Right lobe of liver (tissue), 6 donors: ENCODE measurements around the gene TMUB2. TPM values are rescaled to one million over a fixed set of nuclear protein-coding genes. Genes with fewer than 3 reads are reported as not detected.
A peak's percentile ranks its signal among the peaks of the same experiment; 100 is the strongest.

Experiments used
- ATAC-seq, 4 donors: fragments of 200-7000 bp; cut with Tn5 transposase; one replicate each; pipeline ENCODE4 v1.9.1; 2020; ENCODE audit warnings: mild to moderate bottlenecking in 4 of 4, moderate library complexity in 4 of 4
- DNase-seq, 3 donors: peaks; one replicate each; pipeline ENCODE4 v3.0.0-alpha.2; 2020
- H3K27ac ChIP-seq, 3 donors: fragments of 200-600 bp; one replicate each; pipeline ENCODE4 v1.8.0; 2022
- H3K27me3 ChIP-seq, 2 donors: fragments of 200-600 bp; one replicate each; pipeline ENCODE4 v1.8.0; 2022
- H3K36me3 ChIP-seq, 4 donors: fragments of 200-600 bp; sonication (generic) in 1 of 4; one replicate each; pipeline versions ENCODE4 v1.5.1 to v1.8.0; 2017 to 2022; ENCODE audit warnings: control low read depth in 1 of 4
- H3K4me1 ChIP-seq, 4 donors: fragments of 200-600 bp; sonication (generic) in 1 of 4; one replicate each; pipeline versions ENCODE4 v1.5.1 to v1.8.0; 2017 to 2022; ENCODE audit warnings: control low read depth in 1 of 4
- H3K4me3 ChIP-seq, 3 donors: fragments of 200-600 bp; one replicate each; pipeline ENCODE4 v1.8.0; 2022
- H3K9me3 ChIP-seq, 4 donors: fragments of 200-600 bp; sonication (generic) in 1 of 4; one replicate each; pipeline versions ENCODE4 v1.5.1 to v1.8.0; 2017 to 2022; ENCODE audit warnings: control low read depth in 1 of 4
- POLR2A ChIP-seq: fragments of 450-650 bp; IDR thresholded peaks from one replicate; pipeline ENCODE4 v1.6.1; 2017; ENCODE audit warnings: antibody characterized with exemption, mild to moderate bottlenecking
- WGBS: methylation state at CpG from one replicate; pipeline ENCODE4 v1.1.6; 2018; ENCODE audit warnings: low coverage, low lambda C conversion rate; ENCODE audit not compliant: insufficient coverage; ENCODE audit errors: missing lambda C conversion rate; 5-methylcytosine and 5-hydroxymethylcytosine counted together
- intact Hi-C, 2 donors: fragments of 100-400 bp; cut with DNase I; formaldehyde crosslinking; loops; one replicate each; pipeline versions ENCODE4 v1.11.2 to v1.14.1; 2022
- total RNA-seq, 6 experiments: library from RNA; depleted of rRNA in 2 of 6; stranded (reverse); fragments of >200 nt in 2 of 6; fragmentation: NEBNext Ultra II Directional in 3 of 6; extraction: Animal tissue kit (Norgen Biotek cat#: 25700) in 3 of 6; gene quantifications; one replicate each; pipeline versions ENCODE4 v1.1.0 to v1.2.4, GENCODE V29; 2016 to 2023
- TF ChIP-seq, protein P1 (sequence below), 4 donors: fragments of 200-600 bp in 3 of 4; fragments of 450-650 bp in 1 of 4; IDR thresholded peaks; one replicate each; pipeline versions ENCODE4 v1.5.1 to v1.8.0; 2016 to 2022; ENCODE audit warnings: antibody characterized with exemption in 4 of 4, mild to moderate bottlenecking in 2 of 4
- donor health status: DM: no; HTN: yes; CAD: no.
- donor health status: DM: no; HTN: no; CAD: no.
- donor health status: DM: no; HTN: no; CAD: no.
- donor health status: DM: no; HTN: yes; CAD: no.
- donor health status: DM: no; HTN: yes; CAD: no.

TMUB2 gene
- total RNA-seq, 6 experiments from 2014 or later: 13.8 to 18.0 (median 15.7) TPM

DNA sequence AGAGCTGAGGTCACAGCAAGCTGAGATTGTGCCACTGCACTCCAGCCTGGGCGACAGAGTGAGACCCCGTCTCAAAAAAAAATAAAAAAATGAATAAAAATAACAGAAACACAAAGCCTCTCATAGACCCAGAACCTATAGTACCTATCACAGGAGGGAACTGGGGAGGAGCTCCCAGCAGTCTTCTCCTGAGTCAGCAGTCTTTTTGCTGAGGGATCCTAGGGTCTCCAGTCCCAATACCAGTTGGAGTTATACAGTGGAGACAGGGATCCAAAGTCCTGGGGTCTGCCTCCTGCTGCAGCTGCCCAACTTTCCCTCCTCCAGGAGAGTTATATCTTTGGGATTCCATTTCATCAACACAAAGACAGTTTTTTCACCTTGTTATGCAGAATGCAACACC, 3.7 kb upstream of the TMUB2 start:
- TF ChIP-seq, protein P1, sequence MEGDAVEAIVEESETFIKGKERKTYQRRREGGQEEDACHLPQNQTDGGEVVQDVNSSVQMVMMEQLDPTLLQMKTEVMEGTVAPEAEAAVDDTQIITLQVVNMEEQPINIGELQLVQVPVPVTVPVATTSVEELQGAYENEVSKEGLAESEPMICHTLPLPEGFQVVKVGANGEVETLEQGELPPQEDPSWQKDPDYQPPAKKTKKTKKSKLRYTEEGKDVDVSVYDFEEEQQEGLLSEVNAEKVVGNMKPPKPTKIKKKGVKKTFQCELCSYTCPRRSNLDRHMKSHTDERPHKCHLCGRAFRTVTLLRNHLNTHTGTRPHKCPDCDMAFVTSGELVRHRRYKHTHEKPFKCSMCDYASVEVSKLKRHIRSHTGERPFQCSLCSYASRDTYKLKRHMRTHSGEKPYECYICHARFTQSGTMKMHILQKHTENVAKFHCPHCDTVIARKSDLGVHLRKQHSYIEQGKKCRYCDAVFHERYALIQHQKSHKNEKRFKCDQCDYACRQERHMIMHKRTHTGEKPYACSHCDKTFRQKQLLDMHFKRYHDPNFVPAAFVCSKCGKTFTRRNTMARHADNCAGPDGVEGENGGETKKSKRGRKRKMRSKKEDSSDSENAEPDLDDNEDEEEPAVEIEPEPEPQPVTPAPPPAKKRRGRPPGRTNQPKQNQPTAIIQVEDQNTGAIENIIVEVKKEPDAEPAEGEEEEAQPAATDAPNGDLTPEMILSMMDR (IDR thresholded peaks at IDR 0.05): no peak
- no peak for TF ChIP-seq POLR2A
- Histone ChIP-seq H3K4me3 (no peak overlapping the region), H3K27ac (no peak overlapping the region), H3K36me3 (peaks cover 0 to 7% (median 3%) of the 10 kb centered on the region in 4 donors), H3K27me3 (no peaks in the 10 kb centered on the region), H3K9me3 (no peaks in the 10 kb centered on the region), H3K4me1 (peaks cover 2 to 23% (median 10%) of the 10 kb centered on the region in 4 donors)
- ATAC-seq: no peak
- 94% methylated on average over 2 of the region's 2 CpGs for WGBS
- intact Hi-C loops: no loop called here
- DNase-seq: no peak

- Histone ChIP-seq H3K27me3 (no peaks in the 10 kb centered on the region), H3K27ac (peak overlapping the region in 1 of 3 donors; percentile 7), H3K4me3 (no peak overlapping the region), H3K36me3 (peaks cover 0 to 8% (median 3%) of the 10 kb centered on the region in 4 donors), H3K4me1 (peaks cover 2 to 28% (median 11%) of the 10 kb centered on the region in 4 donors), H3K9me3 (no peaks in the 10 kb centered on the region)
- ATAC-seq: no peak
- DNase-seq: no peak
- TF ChIP-seq POLR2A: no peak
- TF ChIP-seq, protein P1 (IDR thresholded peaks at IDR 0.05): no peak
- WGBS: 70% methylated on average over 8 of the region's 8 CpGs
- intact Hi-C loops: no loop called here
Measured at GRCh38 chr17:44184212-44184810, 2.5 kb upstream of the TMUB2 start.

DNA sequence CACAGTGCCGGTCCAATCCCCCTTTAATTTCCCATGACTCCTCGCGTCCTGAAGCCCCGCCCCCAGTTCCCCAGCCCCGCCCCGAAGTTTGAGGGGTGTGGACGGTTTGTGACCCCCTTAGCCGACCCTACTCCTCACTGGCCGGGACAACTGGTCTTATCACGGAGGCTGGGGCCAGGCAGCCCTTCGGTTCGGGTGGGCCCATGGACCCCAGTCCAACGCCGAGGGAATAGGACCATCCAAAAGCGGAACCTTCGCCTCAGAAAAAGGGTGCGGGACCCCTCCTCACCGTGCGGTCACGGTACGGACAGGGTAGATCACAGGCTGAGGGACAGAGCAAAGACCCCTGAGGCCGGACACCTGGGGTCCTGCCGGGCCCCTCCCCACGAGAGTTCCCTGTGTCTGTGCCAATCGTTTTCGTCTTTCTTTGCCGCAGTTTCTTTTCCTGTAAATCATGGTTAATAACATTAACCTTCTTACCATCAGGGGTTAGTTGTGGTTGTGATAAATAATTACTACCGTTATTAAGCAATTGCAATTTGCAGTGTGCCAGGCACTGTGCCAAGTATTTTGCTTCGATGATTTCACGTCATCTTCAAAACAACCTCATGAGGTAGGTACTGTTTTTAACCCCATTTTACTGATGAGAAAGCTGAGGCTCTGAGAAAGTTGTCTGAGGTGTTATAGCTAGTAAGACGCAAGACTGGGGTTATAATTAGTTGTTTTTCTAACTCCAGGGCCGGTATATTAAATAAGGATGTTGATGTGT, 543 bp downstream of the TMUB2 start:
- intact Hi-C loops: no loop called here
- peaks cover 2 to 28% (median 11%) of the 10 kb centered on the region in 4 donors for H3K4me1 ChIP-seq
- ATAC-seq (peak; percentile 63 to 72 (median 64)), DNase-seq (peak in 1 of 3 donors; percentile 82)
- no peak for TF ChIP-seq POLR2A
- TF ChIP-seq, protein P1 (IDR thresholded peaks at IDR 0.05): no peak
- H3K36me3 ChIP-seq: peaks cover 0 to 15% (median under 1%) of the 10 kb centered on the region in 4 donors
- H3K4me3 ChIP-seq: peak overlapping the region; percentile 86 to 94 (median 87)
- H3K9me3 ChIP-seq: no peaks in the 10 kb centered on the region
- WGBS: 2% methylated on average over 20 of the region's 32 CpGs
- no peaks in the 10 kb centered on the region for H3K27me3 ChIP-seq
- peak overlapping the region; percentile 94 to 98 (median 94) for H3K27ac ChIP-seq

DNA sequence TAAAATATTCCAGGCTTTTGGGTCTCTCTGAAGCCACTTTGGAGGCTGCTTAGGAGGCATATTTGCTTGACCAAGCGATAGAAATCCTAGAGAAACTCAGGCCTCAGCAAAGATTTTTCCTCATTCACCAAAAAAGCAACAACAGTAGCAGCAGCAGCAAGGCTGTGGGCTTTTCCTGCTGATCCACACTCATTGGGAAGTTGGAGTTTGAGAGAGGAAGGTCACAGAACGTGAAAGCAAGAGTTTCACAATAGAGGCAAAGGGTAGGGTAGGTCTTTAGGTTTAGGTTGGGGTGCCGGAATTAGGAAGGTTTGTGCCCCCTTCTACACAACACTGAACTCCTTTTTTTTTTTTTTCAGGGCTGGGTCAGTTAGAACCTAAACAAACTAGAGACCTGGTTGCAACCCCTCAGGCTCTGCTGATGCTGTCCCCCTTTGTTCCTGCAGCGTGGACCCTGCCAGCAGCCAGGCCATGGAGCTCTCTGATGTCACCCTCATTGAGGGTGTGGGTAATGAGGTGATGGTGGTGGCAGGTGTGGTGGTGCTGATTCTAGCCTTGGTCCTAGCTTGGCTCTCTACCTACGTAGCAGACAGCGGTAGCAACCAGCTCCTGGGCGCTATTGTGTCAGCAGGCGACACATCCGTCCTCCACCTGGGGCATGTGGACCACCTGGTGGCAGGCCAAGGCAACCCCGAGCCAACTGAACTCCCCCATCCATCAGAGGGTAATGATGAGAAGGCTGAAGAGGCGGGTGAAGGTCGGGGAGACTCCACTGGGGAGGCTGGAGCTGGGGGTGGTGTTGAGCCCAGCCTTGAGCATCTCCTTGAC, 2.0 kb downstream of the TMUB2 start:
- no peak for TF ChIP-seq POLR2A
- TF ChIP-seq, protein P1 (IDR thresholded peaks at IDR 0.05): no peak
- Histone ChIP-seq H3K4me1 (peaks cover 2 to 28% (median 11%) of the 10 kb centered on the region in 4 donors), H3K9me3 (no peaks in the 10 kb centered on the region), H3K27me3 (no peaks in the 10 kb centered on the region), H3K27ac (no peak overlapping the region), H3K36me3 (peaks cover 0 to 21% (median 2%) of the 10 kb centered on the region in 4 donors), H3K4me3 (no peak overlapping the region)
- peak in 1 of 3 donors; percentile 50 for DNase-seq
- intact Hi-C loops: no loop called here
- no peak for ATAC-seq
- 72% methylated on average over 4 of the region's 12 CpGs for WGBS
